Measurements from ENCODE around the gene VIM.

VIM gene

DNA sequence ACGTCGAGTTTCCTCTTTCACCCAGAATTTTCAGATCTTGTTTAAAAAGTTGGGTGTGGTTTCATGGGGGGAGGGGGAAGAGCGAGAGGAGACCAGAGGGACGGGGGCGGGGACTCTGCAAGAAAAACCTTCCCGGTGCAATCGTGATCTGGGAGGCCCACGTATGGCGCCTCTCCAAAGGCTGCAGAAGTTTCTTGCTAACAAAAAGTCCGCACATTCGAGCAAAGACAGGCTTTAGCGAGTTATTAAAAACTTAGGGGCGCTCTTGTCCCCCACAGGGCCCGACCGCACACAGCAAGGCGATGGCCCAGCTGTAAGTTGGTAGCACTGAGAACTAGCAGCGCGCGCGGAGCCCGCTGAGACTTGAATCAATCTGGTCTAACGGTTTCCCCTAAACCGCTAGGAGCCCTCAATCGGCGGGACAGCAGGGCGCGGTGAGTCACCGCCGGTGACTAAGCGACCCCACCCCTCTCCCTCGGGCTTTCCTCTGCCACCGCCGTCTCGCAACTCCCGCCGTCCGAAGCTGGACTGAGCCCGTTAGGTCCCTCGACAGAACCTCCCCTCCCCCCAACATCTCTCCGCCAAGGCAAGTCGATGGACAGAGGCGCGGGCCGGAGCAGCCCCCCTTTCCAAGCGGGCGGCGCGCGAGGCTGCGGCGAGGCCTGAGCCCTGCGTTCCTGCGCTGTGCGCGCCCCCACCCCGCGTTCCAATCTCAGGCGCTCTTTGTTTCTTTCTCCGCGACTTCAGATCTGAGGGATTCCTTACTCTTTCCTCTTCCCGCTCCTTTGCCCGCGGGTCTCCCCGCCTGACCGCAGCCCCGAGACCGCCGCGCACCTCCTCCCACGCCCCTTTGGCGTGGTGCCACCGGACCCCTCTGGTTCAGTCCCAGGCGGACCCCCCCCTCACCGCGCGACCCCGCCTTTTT is at the start of gene VIM:
VIM (plus strand) TSS at position 151 of the 925 bp plus-strand sequence. CDS start 1,182 bp downstream, outside the sequence.
- DNase-seq (ENCODE audit: low read depth, low spot score), result peak; percentile 83

DNA sequence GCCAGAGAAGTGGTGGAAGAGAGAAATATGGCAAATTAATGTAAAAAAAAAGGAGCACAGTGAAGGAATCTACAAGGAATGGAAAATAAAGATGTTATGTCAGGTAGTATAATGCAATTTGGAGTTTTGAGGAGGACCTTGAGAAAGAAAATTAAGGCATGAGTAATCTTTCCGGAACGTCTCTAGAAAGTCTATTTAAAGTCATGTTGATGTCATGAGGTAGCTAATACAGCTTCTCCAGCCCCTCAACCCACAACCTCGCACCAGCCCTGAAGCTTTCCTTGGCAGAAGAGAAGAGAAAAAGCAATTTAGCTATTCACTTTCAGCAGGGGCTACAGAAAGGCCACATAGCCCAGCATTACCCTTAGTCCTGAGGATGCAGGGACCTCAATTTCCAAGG is 49.0 kb upstream of the VIM start:
- DNase-seq (ENCODE audit: low read depth, low spot score), result no peak

DNA sequence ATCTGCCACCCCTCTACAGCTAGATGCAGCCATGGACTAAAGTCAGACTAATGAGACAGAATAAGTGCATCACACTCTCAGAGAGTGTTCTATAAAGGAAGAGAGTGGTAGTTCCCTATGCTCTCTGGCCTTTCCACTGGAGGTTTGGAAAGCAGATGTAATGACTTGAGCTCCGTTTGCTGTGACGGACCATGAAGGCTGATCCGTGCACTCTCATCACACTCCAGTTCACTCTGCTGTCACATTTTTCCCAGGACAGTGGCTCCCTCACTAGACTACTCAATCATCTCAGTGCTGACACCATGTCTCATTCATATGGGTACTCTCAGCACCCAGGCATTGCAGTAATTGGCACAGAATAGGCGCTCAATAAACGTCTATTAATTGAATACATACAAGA is 46.9 kb upstream of the VIM start:
- DNase-seq (ENCODE audit: low read depth, low spot score), result no peak

- DNase-seq (ENCODE audit: low read depth, low spot score), result no peak
Measured at GRCh38 chr10:17181751-17182150, 46.3 kb upstream of the VIM start.

- no peak for DNase-seq (ENCODE audit: low read depth, low spot score)
Measured at GRCh38 chr10:17183110-17183509, 44.9 kb upstream of the VIM start.

GRCh38 chr10:17185873-17186272 is 42.2 kb upstream of the VIM start:
- DNase-seq (ENCODE audit: low read depth, low spot score), result no peak

DNA sequence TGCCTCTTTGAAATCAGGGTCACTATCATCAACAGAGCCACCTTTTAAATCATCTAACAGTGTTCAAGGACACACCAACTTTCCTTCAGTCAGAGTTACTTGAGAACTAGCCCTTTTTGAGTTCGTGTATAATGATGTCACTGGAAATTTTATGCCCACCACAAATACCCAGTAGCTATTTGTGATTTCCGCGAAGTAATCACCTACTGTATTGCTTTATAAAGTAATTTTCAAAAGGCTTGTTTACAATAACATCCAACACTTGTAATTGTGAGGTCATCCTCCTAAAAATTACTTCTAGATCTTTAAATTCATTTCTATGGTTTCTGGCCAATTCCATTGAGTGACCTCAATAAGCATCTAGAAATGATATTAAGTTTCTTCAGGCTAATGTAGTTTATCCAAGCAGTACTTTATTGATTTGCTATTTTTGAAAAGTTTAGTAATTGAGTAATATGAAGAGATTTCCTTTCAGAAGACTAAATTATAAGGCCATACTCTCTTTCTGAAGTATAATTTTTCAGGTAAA is 39.3 kb upstream of the VIM start:
- no peak for DNase-seq (ENCODE audit: low read depth, low spot score)

GRCh38 chr10:17190602-17191001 is 37.4 kb upstream of the VIM start:
- no peak for DNase-seq (ENCODE audit: low read depth, low spot score)

GRCh38 chr10:17195083-17195482 is 33.0 kb upstream of the VIM start:
- DNase-seq (ENCODE audit: low read depth, low spot score), result no peak

DNA sequence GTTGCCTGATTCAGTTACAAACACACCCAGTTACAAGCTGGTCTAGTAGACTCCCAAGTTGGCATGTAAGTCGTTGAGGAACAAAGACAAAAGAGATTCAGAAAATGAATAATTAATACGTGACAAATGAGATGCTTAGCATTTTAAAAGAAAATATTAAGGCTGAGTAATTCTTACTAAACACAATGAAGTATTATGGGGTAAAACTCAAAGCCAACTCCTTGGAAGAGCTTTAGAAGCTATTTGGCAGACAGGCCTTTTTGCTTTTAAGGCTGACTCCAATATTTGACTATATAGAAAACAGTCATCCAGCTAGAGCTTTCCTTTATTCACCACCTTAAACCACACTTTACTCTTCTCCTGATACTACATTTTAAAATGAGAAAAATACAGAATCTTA is 32.0 kb upstream of the VIM start:
- no peak for DNase-seq (ENCODE audit: low read depth, low spot score)

DNA sequence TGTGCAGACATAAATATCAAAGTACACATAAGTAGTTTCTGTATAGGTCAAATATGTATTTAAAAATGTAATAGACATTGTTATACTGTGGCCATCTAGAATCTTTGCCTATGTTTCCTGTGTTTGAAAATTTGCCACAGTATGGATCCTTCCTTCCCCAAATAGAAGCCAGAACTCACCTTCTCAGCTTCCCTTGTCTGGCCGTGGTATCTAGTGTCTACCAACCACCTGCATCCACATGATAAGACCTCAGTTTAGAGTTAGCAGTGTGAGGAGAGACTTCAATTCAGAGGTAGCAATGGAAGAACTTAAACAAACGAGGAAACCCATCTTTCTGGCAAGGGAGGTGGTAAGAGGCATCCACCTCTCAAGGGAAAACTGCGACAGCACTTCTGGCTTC is 31.5 kb upstream of the VIM start:
- DNase-seq (ENCODE audit: low read depth, low spot score), result no peak

DNA sequence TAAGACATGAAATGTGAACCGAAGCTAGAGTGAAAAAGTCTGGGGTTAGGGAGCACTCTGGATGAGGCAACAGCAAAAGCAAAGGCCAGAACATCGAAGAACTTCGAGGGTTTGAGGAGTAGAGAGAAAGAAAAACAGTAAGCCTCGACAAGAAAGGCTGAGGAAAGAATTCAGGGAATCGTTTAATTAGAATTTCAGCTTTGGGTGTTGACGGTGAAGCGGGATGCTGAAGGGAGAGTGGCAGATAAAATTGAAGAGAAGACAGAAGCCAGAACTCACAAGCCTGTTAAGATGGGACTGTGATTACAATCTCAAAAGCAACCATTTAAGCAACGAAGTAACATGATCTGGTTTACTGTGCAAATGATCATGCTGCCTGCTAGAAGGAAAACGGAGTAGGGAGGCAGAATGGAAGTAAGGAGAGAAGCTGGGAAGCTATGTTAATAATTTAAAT is 28.7 kb upstream of the VIM start:
- DNase-seq (ENCODE audit: low read depth, low spot score), result no peak

DNA sequence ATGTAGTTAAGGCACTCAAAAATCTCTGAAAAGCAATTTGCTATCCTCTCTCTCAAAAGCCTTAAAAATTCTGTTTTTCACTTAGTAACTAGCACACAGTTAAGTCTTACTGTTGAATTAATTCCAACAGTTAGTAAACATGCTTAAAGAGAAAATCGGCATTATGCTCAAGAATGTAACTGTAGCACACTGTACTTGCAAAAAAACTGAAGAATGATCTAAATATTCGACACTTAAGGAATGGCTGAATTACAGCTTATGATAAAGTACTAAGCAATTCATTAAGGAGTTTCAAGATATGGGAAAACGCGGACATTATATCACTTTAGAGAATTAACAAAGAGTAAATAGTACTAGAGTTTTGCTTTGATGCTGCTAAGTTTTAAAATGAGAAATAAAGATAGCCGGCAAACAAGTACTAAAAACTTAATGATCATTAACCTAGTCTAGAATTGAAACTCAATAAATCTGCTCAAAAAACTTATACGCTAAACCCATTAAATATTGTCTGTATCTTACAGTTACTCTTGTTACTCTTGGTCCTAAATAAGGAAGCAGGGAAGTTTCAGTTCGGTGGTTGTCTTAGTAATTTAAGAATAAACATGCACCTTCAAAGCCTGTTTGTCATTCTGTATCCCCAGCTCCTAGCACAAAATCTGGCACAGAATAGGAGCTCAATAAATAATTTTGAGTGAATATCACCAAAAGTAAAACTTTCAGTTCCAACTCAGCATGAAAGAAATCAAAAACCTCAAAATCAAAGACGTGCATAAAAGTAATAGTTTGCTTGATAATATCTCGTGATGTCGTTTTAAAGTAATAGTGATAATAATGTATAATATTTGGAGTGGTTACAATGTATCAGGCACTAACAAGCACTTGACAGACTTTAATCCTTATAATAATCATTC is 27.8 kb upstream of the VIM start:
- DNase-seq (ENCODE audit: low read depth, low spot score), result no peak

- peak; percentile 75 for DNase-seq (ENCODE audit: low read depth, low spot score)
Measured at GRCh38 chr10:17200912-17201793, 26.9 kb upstream of the VIM start, which contains the start of gene TRDMT1. TRDMT1 (minus strand) TSS chr10:17201672; CDS start chr10:17201634, 38 bp downstream.

DNA sequence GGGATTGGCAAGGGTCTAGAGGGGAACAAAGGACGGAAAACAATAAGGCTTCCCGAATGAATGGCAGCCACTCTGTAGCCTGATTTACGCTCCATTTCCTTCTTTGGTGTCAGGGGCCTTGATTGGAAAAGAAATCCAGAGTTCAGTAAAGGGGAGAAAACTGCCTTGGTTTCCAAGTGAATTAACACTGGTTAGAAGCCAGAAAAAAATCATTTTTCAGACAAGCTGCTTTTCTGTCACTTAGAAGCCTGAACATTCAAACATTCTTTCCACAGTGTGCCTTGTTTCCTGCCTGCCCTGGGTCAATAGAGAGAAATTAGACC is 26.3 kb upstream of the VIM start:
- no peak for DNase-seq (ENCODE audit: low read depth, low spot score)

- DNase-seq (ENCODE audit: low read depth, low spot score), result no peak
Measured at GRCh38 chr10:17202506-17202905, 25.5 kb upstream of the VIM start.

GRCh38 chr10:17202999-17203398 is 25.0 kb upstream of the VIM start:
- DNase-seq (ENCODE audit: low read depth, low spot score), result no peak

DNA sequence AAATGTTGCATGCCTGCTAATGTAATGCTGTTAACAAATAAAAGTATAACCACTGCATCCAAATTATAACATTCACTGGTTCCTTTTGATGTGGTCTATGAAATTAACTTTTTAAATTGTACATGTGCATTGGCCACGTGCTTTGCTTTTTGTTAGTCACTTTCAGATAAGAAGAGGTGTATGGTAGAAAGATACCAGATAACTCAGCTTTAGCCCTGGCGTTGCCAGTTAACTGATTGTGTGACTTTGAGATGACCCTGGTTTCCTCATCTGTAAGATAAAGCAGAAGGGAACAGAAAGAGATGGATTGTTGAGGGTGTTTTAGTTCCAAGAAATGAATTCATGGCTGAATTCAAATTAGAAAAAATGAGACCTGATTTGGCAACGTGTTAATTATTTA is 24.6 kb upstream of the VIM start:
- DNase-seq (ENCODE audit: low read depth, low spot score), result no peak

- DNase-seq (ENCODE audit: low read depth, low spot score), result no peak
Measured at GRCh38 chr10:17206210-17206709, 21.8 kb upstream of the VIM start.

- DNase-seq (ENCODE audit: low read depth, low spot score), result no peak
Measured at GRCh38 chr10:17208476-17208875, 19.6 kb upstream of the VIM start.

- DNase-seq (ENCODE audit: low read depth, low spot score), result no peak
Measured at GRCh38 chr10:17209302-17209701, 18.7 kb upstream of the VIM start.
